GM23338 (cell line): Measurements from ENCODE around the gene ADGRG7. TPM values are rescaled to one million over a fixed set of nuclear protein-coding genes. Genes with fewer than 3 reads are reported as not detected.

ENCODE experiments used
- ATAC-seq: fragments of 200-7000 bp; cut with Tn5 transposase; 3 replicates; pipeline ENCODE4 v1.9.1; 2020
- DNase-seq: peaks from one replicate; pipeline ENCODE4 v3.0.0-alpha.2; 2015; ENCODE audit warnings: low spot score
- H2AFZ ChIP-seq: fragments of 200-600 bp; sonication (generic); 2 replicates; pipeline ENCODE4 v1.8.0; 2016; ENCODE audit warnings: antibody characterized with exemption, mild to moderate bottlenecking, moderate library complexity
- H3F3A ChIP-seq: fragments of 200-600 bp; sonication (generic); replicated peaks from 2 replicates; pipeline ENCODE4 v1.8.0; 2017; ENCODE audit warnings: antibody characterized with exemption, mixed run types, low read depth
- H3K27ac ChIP-seq: fragments of 200-600 bp; sonication (generic); 2 replicates; pipeline ENCODE4 v1.6.1; 2016; ENCODE audit warnings: low read depth
- H3K27me3 ChIP-seq: fragments of 200-600 bp; sonication (generic); 2 replicates; pipeline ENCODE4 v1.8.0; 2016; ENCODE audit warnings: mild to moderate bottlenecking, mixed run types, moderate library complexity; ENCODE audit not compliant: insufficient read depth
- H3K36me3 ChIP-seq: fragments of 200-600 bp; sonication (generic); 2 replicates; pipeline ENCODE4 v1.8.0; 2016; ENCODE audit warnings: mild to moderate bottlenecking; ENCODE audit not compliant: insufficient read depth
- H3K4me1 ChIP-seq: fragments of 200-600 bp; sonication (generic); 2 replicates; pipeline ENCODE4 v1.8.0; 2016; ENCODE audit warnings: mild to moderate bottlenecking, moderate library complexity; ENCODE audit not compliant: insufficient read depth
- H3K4me2 ChIP-seq: fragments of 200-600 bp; sonication (generic); 2 replicates; pipeline ENCODE4 v1.7.1; 2017; ENCODE audit warnings: mixed run types
- H3K4me3 ChIP-seq: fragments of 200-600 bp; sonication (generic); 2 replicates; pipeline ENCODE4 v1.6.1; 2016; ENCODE audit warnings: mixed run types
- H3K79me2 ChIP-seq: fragments of 200-600 bp; sonication (generic); replicated peaks from 2 replicates; pipeline ENCODE4 v1.8.0; 2017; ENCODE audit warnings: mild to moderate bottlenecking; ENCODE audit not compliant: insufficient read depth
- H3K9me2 ChIP-seq: fragments of 200-600 bp; sonication (generic); 2 replicates; pipeline ENCODE4 v1.8.0; 2017; ENCODE audit not compliant: insufficient read depth
- H4K20me1 ChIP-seq: fragments of 200-600 bp; sonication (generic); replicated peaks from 2 replicates; pipeline ENCODE4 v1.8.0; 2017; ENCODE audit warnings: mild to moderate bottlenecking; ENCODE audit not compliant: insufficient read depth
- H3K27ac Mint-ChIP-seq: 2 replicates; pipeline ENCODE4 v1.8.0; 2020; ENCODE audit warnings: inconsistent platforms, mild to moderate bottlenecking, moderate library complexity, mixed read lengths
- H3K27me3 Mint-ChIP-seq: 3 replicates; pipeline ENCODE4 v1.8.0; 2022; ENCODE audit warnings: low read depth, mild to moderate bottlenecking, moderate library complexity, mixed read lengths, inconsistent platforms; ENCODE audit not compliant: insufficient read depth, poor library complexity
- H3K36me3 Mint-ChIP-seq: 3 replicates; pipeline ENCODE4 v1.8.0; 2021; ENCODE audit warnings: low read depth, mild to moderate bottlenecking, inconsistent platforms, moderate library complexity, mixed read lengths
- H3K4me1 Mint-ChIP-seq: 3 replicates; pipeline ENCODE4 v1.8.0; 2020; ENCODE audit warnings: mild to moderate bottlenecking, inconsistent platforms, mixed read lengths
- H3K4me3 Mint-ChIP-seq: 3 replicates; pipeline ENCODE4 v1.8.0; 2021; ENCODE audit warnings: moderate library complexity, mild to moderate bottlenecking, inconsistent platforms, mixed read lengths
- H3K9me3 Mint-ChIP-seq: 3 replicates; pipeline ENCODE4 v1.8.0; 2020; ENCODE audit warnings: moderate library complexity, mild to moderate bottlenecking, inconsistent platforms, mixed read lengths
- JUNB ChIP-seq: IDR thresholded peaks from one replicate; pipeline ENCODE4 v1.6.1; 2016; ENCODE audit warnings: antibody characterized with exemption; ENCODE audit not compliant: unreplicated experiment
- POLR2AphosphoS5 ChIP-seq: IDR thresholded peaks from 2 replicates; pipeline ENCODE4 v1.6.1; 2016; ENCODE audit warnings: antibody characterized with exemption, low read depth
- STAT1 ChIP-seq: IDR thresholded peaks from one replicate; pipeline ENCODE4 v1.6.1; 2016; ENCODE audit warnings: antibody characterized with exemption; ENCODE audit not compliant: unreplicated experiment
- ZNF331 ChIP-seq: fragments of 250-450 bp; sonication (Bioruptor Pico); IDR thresholded peaks from 2 replicates; pipeline ENCODE4 v1.5.0; 2020; ENCODE audit warnings: low read depth, mild to moderate bottlenecking, moderate library complexity
- polyA plus RNA-seq: library from polyadenylated mRNA; unstranded; fragments of >200 nt; fragmentation: Nextera tagmentation; extraction: Ambion mirVana; gene quantifications from 2 replicates; pipeline ENCODE4 v1.2.1, GENCODE V29; 2016
- total RNA-seq: library from RNA; depleted of rRNA; stranded (reverse); fragments of >200 nt; shearing (Covaris generic); gene quantifications from 2 replicates; pipeline ENCODE4 v1.2.3, GENCODE V29; 2014
- TF ChIP-seq, protein P1 (sequence below), 2 experiments: fragments of 200-600 bp in 1 of 2; sonication (generic) in 1 of 2; conservative IDR thresholded peaks; 2 replicates each; pipeline versions ENCODE4 v1.5.1 to v1.6.1; 2016 to 2017; ENCODE audit warnings: antibody characterized with exemption in 2 of 2, low read depth in 2 of 2, mild to moderate bottlenecking in 2 of 2, moderate library complexity in 1 of 2
- TF ChIP-seq, protein P2 (sequence below): IDR thresholded peaks from one replicate; pipeline ENCODE4 v1.6.1; 2018; ENCODE audit warnings: antibody characterized with exemption; ENCODE audit not compliant: unreplicated experiment
- TF ChIP-seq, protein P3 (sequence below): IDR thresholded peaks from 2 replicates; pipeline ENCODE4 v1.6.1; 2016; ENCODE audit warnings: antibody characterized with exemption

Gene ADGRG7
- total and polyA plus RNA-seq, 2 experiments from 2014 or later, result not detected

DNA sequence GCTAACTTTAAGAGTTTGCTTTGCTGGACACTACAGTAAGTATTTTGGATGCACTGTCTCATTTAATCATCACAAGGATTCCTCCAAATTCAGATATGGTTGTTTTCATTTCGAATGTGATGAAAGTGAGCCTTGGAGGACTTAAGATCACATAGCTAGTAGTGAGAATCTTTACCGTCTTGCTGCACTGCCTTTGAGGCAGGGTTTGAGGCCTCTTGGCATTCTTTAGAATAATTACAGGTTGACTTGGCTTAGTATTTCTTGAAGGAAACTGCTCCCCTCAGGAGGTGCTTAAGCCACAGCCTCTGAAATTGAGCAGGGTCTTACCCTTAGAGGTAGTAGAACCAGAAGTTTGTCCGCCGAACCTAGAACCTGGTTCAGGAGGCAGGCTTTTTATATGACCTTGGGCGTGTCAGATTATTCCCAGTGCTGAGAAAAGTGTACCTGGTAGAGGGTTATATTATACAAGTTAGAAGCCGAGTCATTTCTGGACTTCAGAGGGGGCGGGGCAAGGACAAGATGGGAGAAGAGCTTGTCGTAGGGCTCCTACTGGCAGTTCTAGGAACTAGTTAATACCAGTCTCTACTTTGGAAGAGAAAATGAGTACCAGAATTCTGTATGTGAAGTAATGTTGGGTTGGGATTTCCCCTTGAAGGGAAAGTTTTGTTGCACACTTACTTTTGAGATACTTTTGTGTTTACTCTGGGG lies 101.0 kb downstream of the ADGRG7 start:
- Mint-ChIP-seq H3K4me3 (peak overlapping the region; percentile 80), H3K27me3 (peaks cover 20% of the 10 kb centered on the region), H3K36me3 (peaks cover 23% of the 10 kb centered on the region; the same call in 2 of the 3 replicates), H3K4me1 (peaks cover 25% of the 10 kb centered on the region), H3K9me3 (peaks cover 5% of the 10 kb centered on the region; the same call in 1 of the 3 replicates), H3K27ac (peak overlapping the region; percentile 83)
- H3K4me2 ChIP-seq, result peak overlapping the region; percentile 83
- DNase-seq, result peak; percentile 73
- peaks cover 29% of the 10 kb centered on the region for H3K27me3 ChIP-seq
- TF ChIP-seq, protein P1, sequence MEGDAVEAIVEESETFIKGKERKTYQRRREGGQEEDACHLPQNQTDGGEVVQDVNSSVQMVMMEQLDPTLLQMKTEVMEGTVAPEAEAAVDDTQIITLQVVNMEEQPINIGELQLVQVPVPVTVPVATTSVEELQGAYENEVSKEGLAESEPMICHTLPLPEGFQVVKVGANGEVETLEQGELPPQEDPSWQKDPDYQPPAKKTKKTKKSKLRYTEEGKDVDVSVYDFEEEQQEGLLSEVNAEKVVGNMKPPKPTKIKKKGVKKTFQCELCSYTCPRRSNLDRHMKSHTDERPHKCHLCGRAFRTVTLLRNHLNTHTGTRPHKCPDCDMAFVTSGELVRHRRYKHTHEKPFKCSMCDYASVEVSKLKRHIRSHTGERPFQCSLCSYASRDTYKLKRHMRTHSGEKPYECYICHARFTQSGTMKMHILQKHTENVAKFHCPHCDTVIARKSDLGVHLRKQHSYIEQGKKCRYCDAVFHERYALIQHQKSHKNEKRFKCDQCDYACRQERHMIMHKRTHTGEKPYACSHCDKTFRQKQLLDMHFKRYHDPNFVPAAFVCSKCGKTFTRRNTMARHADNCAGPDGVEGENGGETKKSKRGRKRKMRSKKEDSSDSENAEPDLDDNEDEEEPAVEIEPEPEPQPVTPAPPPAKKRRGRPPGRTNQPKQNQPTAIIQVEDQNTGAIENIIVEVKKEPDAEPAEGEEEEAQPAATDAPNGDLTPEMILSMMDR (conservative IDR thresholded peaks at IDR 0.05; ENCODE audit: low read depth in 2 of 2), result peak; percentile 10 to 33; a peak in 3 of 4 replicates
- TF ChIP-seq JUNB, result no peak
- peaks cover 4% of the 10 kb centered on the region for H3K9me2 ChIP-seq
- peak; percentile 46 for ATAC-seq
- peaks cover 21% of the 10 kb centered on the region for H4K20me1 ChIP-seq
- H3K27ac ChIP-seq, result peak overlapping the region; percentile 98
- peak overlapping the region; percentile 12; the same call in 1 of the 2 replicates for H2AFZ ChIP-seq
- peaks cover 8% of the 10 kb centered on the region; the same call in 1 of the 2 replicates for H3K4me1 ChIP-seq
- peaks cover 55% of the 10 kb centered on the region for H3K79me2 ChIP-seq
- no peaks in the 10 kb centered on the region for H3F3A ChIP-seq
- H3K4me3 ChIP-seq, result peak overlapping the region; percentile 94
- peaks cover 15% of the 10 kb centered on the region; the same call in 1 of the 2 replicates for H3K36me3 ChIP-seq

DNA sequence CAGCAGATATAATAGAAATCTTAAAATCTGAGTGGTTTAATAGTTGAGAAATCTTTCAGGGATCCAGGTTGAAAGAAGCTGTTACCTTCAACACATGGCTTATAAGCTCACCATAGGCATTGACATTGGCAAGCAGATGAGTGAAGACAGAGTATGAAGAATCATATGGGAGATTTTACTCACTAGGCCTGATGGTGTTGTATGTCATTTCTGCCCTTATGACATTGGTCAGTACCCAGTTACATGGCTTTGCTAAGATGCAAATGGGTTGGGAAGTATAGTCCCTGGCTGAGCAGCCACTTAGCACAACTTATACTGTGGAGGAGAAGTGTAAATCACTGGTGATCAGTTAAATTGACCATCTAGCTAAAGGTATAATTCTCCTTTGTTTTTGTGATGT lies 105.8 kb downstream of the ADGRG7 start:
- H3K79me2 ChIP-seq, result peaks cover 99% of the 10 kb centered on the region

DNA sequence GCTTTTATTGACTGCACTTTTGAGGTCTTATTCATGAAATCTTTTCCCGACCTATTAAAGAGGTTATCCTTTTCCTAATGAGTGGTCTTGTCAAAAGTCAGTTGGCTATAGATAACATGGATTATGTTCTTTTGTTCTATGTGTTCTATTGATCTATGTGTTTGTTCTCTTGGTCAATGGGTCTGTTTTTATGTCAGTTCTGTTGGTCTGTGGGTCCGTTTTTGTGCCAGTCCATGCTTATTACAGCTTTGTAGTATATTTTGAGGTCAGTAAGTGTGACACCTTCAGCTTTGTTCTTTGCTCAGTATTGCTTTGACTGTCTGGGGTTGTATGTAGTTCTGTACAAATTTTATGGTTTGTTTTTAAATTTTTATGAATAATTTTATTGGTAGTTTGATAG lies 107.7 kb downstream of the ADGRG7 start:
- Histone ChIP-seq H3K9me2 (no peaks in the 10 kb centered on the region), H4K20me1 (peaks cover 23% of the 10 kb centered on the region), H3K4me1 (no peaks in the 10 kb centered on the region), H3K4me2 (no peak overlapping the region), H3K27me3 (no peaks in the 10 kb centered on the region), H3K27ac (no peak overlapping the region), H3K4me3 (no peak overlapping the region), H3K36me3 (peaks cover 19% of the 10 kb centered on the region; the same call in 1 of the 2 replicates), H3F3A (no peaks in the 10 kb centered on the region), H2AFZ (no peak overlapping the region), H3K79me2 (peaks cover 88% of the 10 kb centered on the region)
- ATAC-seq (no peak), DNase-seq (no peak)
- Mint-ChIP-seq H3K36me3 (peaks cover 72% of the 10 kb centered on the region), H3K27me3 (peaks cover 1% of the 10 kb centered on the region), H3K4me3 (no peak overlapping the region), H3K27ac (no peak overlapping the region), H3K4me1 (peaks cover 20% of the 10 kb centered on the region; the same call in 2 of the 3 replicates), H3K9me3 (no peaks in the 10 kb centered on the region)
- TF ChIP-seq, protein P1 (conservative IDR thresholded peaks at IDR 0.05; ENCODE audit: low read depth in 2 of 2), result no peak
- TF ChIP-seq POLR2AphosphoS5 (no peak), ZNF331 (CRISPR knock-in tag) (no peak)
- TF ChIP-seq, protein P2, sequence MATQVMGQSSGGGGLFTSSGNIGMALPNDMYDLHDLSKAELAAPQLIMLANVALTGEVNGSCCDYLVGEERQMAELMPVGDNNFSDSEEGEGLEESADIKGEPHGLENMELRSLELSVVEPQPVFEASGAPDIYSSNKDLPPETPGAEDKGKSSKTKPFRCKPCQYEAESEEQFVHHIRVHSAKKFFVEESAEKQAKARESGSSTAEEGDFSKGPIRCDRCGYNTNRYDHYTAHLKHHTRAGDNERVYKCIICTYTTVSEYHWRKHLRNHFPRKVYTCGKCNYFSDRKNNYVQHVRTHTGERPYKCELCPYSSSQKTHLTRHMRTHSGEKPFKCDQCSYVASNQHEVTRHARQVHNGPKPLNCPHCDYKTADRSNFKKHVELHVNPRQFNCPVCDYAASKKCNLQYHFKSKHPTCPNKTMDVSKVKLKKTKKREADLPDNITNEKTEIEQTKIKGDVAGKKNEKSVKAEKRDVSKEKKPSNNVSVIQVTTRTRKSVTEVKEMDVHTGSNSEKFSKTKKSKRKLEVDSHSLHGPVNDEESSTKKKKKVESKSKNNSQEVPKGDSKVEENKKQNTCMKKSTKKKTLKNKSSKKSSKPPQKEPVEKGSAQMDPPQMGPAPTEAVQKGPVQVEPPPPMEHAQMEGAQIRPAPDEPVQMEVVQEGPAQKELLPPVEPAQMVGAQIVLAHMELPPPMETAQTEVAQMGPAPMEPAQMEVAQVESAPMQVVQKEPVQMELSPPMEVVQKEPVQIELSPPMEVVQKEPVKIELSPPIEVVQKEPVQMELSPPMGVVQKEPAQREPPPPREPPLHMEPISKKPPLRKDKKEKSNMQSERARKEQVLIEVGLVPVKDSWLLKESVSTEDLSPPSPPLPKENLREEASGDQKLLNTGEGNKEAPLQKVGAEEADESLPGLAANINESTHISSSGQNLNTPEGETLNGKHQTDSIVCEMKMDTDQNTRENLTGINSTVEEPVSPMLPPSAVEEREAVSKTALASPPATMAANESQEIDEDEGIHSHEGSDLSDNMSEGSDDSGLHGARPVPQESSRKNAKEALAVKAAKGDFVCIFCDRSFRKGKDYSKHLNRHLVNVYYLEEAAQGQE, result no peak

More for the DNA sequence above, 105.8 kb downstream of the ADGRG7 start:
- Histone ChIP-seq H3K4me3 (no peak overlapping the region), H3K27me3 (no peaks in the 10 kb centered on the region), H3K9me2 (no peaks in the 10 kb centered on the region), H4K20me1 (peaks cover 34% of the 10 kb centered on the region), H3K27ac (no peak overlapping the region), H3K36me3 (peaks cover 19% of the 10 kb centered on the region; the same call in 1 of the 2 replicates), H3K4me1 (peaks cover 8% of the 10 kb centered on the region; the same call in 1 of the 2 replicates), H3K4me2 (no peak overlapping the region), H2AFZ (no peak overlapping the region), H3F3A (no peaks in the 10 kb centered on the region)
- Mint-ChIP-seq H3K4me1 (peaks cover 27% of the 10 kb centered on the region), H3K36me3 (peaks cover 60% of the 10 kb centered on the region), H3K9me3 (no peaks in the 10 kb centered on the region), H3K27me3 (peaks cover 1% of the 10 kb centered on the region), H3K4me3 (no peak overlapping the region), H3K27ac (no peak overlapping the region)
- DNase-seq (no peak), ATAC-seq (no peak)
- TF ChIP-seq STAT1, result no peak
- TF ChIP-seq, protein P3, sequence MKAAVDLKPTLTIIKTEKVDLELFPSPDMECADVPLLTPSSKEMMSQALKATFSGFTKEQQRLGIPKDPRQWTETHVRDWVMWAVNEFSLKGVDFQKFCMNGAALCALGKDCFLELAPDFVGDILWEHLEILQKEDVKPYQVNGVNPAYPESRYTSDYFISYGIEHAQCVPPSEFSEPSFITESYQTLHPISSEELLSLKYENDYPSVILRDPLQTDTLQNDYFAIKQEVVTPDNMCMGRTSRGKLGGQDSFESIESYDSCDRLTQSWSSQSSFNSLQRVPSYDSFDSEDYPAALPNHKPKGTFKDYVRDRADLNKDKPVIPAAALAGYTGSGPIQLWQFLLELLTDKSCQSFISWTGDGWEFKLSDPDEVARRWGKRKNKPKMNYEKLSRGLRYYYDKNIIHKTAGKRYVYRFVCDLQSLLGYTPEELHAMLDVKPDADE, result no peak
